Metanephros (tissue), 1 donor: ENCODE data around the gene ABT1. TPM values are rescaled to one million over a fixed set of nuclear protein-coding genes. Genes with fewer than 3 reads are reported as not detected.

Experiments
- total RNA-seq: library from RNA; depleted of rRNA; stranded (reverse); fragments of >200 nt; gene quantifications from one replicate; pipeline ENCODE4 v1.2.3, GENCODE V29; 2014

Gene ABT1
- total RNA-seq: 17.0 TPM

DNA sequence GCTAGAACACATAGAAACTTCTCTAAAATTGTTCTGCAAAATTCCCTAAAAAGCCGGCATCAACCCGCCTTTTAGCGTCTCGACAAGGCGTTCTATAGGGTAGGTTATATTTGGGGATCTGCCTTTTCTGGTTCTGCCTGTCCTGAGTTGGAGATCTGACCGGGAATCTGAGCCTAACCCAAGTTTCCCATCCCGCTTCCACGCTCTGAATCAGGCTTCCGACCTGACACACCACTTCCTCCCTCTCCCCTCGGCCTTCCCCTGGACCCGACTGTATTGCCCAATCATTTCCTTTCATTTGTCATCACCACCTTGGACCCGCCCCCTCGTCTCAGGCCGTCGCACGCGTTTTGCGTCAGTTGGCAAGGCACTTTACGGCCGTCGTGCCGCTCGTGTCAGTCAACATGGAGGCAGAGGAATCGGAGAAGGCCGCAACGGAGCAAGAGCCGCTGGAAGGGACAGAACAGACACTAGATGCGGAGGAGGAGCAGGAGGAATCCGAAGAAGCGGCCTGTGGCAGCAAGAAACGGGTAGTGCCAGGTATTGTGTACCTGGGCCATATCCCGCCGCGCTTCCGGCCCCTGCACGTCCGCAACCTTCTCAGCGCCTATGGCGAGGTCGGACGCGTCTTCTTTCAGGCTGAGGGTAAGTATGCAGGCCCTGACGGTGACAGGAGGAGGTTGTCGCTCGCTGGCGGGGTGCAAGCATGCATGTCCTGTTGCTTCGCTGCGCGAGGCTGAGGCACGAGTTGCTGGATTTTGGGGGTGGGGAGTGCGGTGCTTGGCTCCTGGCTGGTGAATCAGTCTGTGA, at the start of gene ABT1:
Gene ABT1, plus strand, starts transcription at position 375 of the 810 bp plus-strand sequence. Its CDS starts 30 bp downstream, at position 405.

Other genes with a start within 250 kb of the ABT1 start
- gene BTN3A2, start 231.8 kb upstream of the ABT1 start, total RNA-seq: 11.9 TPM
- gene BTN2A2, start 213.8 kb upstream of the ABT1 start, total RNA-seq: 14.1 TPM
- gene BTN3A1, start 194.7 kb upstream of the ABT1 start, total RNA-seq: 31.0 TPM
- gene BTN3A3, start 156.4 kb upstream of the ABT1 start, total RNA-seq: 30.0 TPM
- gene BTN2A1, start 139.0 kb upstream of the ABT1 start, total RNA-seq: 22.5 TPM
- not detected for gene BTN1A1, start 96.7 kb upstream of the ABT1 start, total RNA-seq
- 47.4 TPM for gene HMGN4, start 58.6 kb upstream of the ABT1 start, total RNA-seq
- gene ZNF322, start 62.8 kb downstream of the ABT1 start, total RNA-seq: 31.9 TPM